Choroid plexus epithelial cell (primary cell): Measurements from ENCODE around the gene SMIM44.

Experiments
- DNase-seq: peaks from one replicate; pipeline ENCODE4 v3.0.0-alpha.2; 2010; ENCODE audit warnings: low read depth
- H3K4me3 ChIP-seq: 2 replicates; pipeline ENCODE4 v1.5.1; 2011; ENCODE audit warnings: low read depth, mild to moderate bottlenecking, control low read depth, low read length, moderate library complexity
- CTCF ChIP-seq: conservative IDR thresholded peaks from 2 replicates; pipeline ENCODE4 v1.5.1; 2011; ENCODE audit warnings: low read depth, mild to moderate bottlenecking, control low read depth, inconsistent platforms, low read length, moderate library complexity

Gene SMIM44

GRCh38 chr19:3522421-3523360 lies 39.5 kb upstream of the SMIM44 start:
- no peak overlapping the region for H3K4me3 ChIP-seq
- DNase-seq = no peak
- TF ChIP-seq CTCF = no peak

- TF ChIP-seq CTCF = no peak
- no peak overlapping the region for H3K4me3 ChIP-seq
- DNase-seq = no peak
These were observed 37.8 kb upstream of the SMIM44 start for GRCh38 chr19:3521104-3521445.

- no peak overlapping the region for H3K4me3 ChIP-seq
- no peak for DNase-seq
- no peak for TF ChIP-seq CTCF
These were observed 37.2 kb upstream of the SMIM44 start for GRCh38 chr19:3520166-3521103.

- no peak overlapping the region for H3K4me3 ChIP-seq
- DNase-seq = no peak
- no peak for TF ChIP-seq CTCF
These were observed 35.9 kb upstream of the SMIM44 start for GRCh38 chr19:3519126-3519525.

- no peak for TF ChIP-seq CTCF
- no peak overlapping the region for H3K4me3 ChIP-seq
- DNase-seq = no peak
These were observed 35.4 kb upstream of the SMIM44 start for GRCh38 chr19:3518659-3519058.

GRCh38 chr19:3518255-3518654 lies 35.0 kb upstream of the SMIM44 start:
- H3K4me3 ChIP-seq = no peak overlapping the region
- no peak for TF ChIP-seq CTCF
- no peak for DNase-seq
